GM19238 (cell line): Measurements from ENCODE around the gene A4GALT.
"Not testable (repeated sequence)": the region's sequence is repeated elsewhere in the genome, so short reads cannot be mapped to it uniquely, and the experiment has no call there.

Experiments
- DNase-seq: peaks from one replicate; pipeline ENCODE4 v3.0.0; 2011; ENCODE audit warnings: low spot score; ENCODE audit not compliant: insufficient read length

The A4GALT gene

DNA sequence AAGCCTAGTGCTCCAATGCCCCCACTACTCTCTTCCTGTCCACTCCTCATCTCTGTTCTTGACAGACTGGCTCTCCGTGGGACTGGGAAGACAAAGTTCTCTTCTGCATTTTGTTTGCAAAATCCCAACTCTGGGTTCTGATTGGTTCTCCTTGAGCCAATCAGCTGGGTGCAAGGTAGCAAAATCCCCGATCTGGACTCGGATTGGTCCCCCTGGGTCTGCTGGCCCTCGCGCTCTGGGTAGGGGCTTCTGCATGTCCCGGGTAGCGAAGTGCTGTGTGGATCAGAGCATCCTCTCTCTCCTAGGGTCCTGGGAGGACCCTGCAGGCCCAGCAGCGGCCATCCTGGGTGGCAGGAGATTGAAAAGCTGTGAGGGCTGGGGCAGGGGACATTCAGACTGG is 22.3 kb upstream of the A4GALT start:
- no peak for DNase-seq

GRCh38 chr22:42740320-42740719 is 19.6 kb upstream of the A4GALT start:
- DNase-seq = not testable (repeated sequence)

GRCh38 chr22:42734406-42734805 is 13.7 kb upstream of the A4GALT start:
- DNase-seq = no peak

DNA sequence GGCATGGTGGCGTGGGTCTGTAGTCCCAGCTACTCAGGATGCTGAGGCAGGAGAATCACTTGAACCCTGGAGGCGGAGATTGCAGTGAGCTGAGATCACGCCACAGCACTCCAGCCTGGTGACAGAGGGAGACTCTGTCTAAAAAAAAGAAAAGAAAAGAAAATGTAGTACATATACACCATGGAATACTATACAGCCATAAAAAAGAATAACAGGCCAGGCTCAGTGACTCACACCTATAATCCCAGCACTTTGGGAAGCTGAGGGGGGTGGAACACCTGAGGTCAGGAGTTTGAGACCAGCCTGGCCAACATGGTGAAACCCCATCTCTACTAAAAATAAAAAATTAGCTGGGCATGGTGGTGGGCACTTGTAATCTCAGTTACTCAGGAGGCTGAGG is 12.7 kb upstream of the A4GALT start:
- not testable (repeated sequence) for DNase-seq

- no peak for DNase-seq
Measured at GRCh38 chr22:42732081-42732480, 11.4 kb upstream of the A4GALT start.

DNA sequence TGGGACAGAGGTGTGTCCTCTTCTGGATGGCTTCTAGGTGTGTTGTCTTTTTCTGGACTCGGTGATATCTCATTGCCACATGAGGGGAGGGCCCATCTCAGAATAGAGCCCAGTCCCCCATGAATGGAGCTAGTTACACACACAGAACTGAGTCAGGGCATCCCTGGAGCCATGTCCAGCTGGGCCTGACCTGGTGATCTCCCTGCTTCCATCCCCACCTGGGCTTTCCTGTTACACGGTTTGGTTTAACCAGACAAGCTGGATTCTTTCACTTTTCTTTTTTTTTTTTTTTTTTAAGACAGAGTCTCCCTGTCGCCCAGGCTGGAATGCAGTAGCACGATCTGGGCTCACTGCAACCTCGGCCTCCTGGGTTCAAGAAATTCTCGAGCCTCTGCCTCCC is 6.1 kb upstream of the A4GALT start:
- no peak for DNase-seq

DNA sequence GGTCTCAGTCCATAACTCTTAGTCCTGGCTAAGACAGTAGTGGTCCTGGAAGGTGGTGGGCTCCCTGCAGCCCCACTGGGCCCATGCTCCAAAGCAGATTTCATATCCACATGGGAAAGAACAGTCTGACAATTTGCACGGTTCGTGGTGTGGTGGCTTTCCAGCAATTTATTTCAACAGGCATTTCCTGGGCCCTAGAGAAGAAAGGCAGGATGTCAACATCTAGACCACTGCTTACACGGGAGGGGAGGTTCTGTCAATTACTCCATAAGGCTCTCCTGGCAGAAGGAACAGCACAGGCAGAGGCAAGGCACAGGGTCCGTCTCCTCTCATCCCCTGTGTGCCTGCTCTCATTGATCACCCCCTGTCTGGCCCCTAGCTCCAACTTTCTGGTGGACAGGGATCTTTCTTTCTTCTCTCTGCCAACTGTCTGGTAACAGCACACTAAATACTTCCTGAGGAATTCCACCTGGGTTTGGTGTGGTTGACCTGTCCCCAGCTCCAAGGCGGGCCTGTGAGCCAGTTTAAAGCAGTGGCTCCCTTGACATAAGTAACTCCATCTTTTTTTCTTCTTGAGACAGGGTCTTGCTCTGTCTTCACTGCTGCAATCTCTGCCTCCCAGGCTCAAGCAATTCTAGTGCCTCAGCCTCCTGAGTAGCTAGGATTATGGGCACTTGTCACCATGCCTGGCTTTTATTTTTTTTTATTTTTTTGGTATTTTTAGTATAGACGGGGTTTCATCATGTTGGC is 5.1 kb upstream of the A4GALT start:
- no peak for DNase-seq

DNA sequence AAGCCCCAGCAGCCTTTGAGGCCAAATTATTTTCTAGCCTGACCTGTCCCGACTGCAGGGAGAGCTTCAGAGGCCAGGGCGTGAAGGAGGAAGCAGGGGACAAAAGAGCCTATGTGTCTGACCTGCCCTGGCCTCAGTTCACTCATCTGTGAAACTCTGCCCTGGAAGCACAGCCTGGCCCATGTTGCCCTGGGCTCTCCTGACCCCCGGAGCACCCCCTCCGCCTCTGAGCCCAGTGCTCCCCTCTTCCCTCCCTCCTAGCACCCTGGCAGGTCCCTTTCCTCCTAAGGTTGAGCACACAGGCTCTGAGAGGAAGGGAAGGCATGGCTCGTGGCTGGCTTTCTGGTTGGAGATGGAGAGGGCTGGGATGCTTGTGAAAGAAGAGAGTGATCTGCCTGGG is 3.4 kb upstream of the A4GALT start:
- no peak for DNase-seq

DNA sequence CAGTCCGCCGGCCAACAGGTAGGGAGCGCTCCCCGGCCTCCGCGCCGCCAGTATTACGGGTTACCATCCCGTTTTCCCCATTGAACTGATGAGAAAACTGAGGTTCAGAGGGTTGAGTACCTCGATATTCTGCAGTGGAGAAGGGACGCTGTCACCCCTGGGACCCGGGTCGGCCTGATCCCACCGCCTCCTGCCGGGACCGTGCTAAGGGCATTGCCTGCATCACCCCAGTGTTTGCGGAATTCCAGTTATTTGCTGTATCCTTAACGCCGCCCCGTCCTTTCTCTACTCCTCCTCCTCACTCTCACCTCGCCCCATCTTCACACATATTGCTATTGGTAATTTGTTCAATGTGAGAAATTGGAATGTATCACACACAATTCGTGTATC is 370 bp upstream of the A4GALT start:
- no peak for DNase-seq

DNA sequence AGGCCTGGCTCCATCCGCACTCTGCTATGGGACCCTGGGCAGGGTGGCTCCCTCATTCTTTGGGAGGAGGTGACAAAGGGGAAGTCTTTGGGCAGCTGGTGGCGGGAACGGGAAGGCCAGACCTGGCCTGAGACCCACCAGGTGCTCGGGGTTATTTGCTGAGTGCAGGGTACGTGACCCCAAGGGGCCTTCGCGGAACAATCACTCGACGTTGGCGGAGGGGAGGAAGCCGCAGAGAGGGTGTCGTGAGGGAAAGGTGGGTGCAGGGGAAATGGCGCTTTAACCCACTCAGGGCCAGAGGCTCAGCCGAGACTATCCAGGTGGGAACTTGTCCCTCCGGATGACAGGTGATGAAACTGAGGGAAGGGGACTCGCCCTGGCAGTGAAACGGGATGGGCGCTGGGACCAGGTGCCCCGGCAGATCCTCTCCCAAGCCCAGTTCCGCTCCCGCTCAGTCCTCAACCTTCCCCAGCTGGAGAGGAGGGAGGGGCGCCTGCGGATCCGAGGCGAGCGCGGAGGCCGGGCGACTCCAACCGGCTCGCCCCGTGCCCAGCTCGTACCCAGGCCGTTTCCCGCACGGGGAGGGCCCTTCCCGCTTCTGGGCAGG is 911 bp downstream of the A4GALT start:
- DNase-seq = no peak

GRCh38 chr22:42719133-42719532 is 1.5 kb downstream of the A4GALT start:
- DNase-seq = no peak

GRCh38 chr22:42717197-42717928 is 3.3 kb downstream of the A4GALT start:
- DNase-seq = no peak

GRCh38 chr22:42716649-42717127 is 4.0 kb downstream of the A4GALT start:
- DNase-seq = peak; percentile 66

DNA sequence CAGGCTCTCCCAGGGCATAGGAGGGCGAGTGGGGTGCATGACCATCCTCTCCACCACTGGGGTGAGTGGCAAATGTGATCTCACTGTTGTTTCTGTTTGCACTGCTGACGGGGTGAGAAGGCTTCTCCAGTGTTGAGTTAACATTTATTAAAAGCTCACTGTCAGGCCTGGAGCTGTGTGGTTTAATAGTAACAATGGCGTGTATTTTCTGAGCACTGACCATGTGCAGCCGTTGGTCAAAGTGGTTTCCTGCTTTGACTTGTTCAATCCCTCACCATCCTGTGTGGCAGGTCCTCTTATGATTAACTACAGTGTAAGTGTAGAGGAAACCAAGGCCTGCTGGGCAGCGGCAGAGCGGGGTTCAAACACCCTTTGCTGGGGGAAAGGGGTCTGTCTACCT is 4.4 kb downstream of the A4GALT start:
- DNase-seq = peak; percentile 37

DNA sequence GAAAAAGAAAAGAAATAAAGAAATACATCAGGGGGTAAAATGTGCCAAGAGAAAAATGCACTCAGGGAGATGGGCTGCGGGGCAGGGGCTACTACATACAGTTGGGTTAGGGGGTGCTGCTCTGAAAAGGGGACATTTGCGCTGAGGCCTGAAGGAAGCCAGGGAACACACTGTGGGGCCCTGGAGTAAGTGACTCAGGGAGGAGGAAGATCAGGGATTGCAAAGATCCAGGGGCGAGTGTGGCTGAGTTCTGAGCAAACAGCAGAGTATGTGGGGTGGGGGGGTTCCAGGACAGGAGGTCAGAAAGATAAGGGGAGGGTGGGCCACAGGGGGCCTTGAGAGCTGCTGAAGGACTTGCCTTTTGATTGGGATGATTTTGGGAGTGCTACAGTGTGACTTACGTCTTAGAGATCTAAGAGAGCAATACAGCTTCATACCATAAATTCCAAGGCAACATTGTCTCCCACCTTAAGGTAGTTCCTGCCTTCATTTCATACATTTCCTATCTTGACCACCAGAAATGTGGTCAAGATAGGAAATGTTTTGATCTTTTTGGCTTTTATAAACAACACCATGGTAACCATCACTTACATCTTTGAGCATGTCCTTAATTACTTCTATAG is 5.8 kb downstream of the A4GALT start:
- no peak for DNase-seq

- no peak for DNase-seq
Measured at GRCh38 chr22:42714308-42714707, 6.4 kb downstream of the A4GALT start.

DNA sequence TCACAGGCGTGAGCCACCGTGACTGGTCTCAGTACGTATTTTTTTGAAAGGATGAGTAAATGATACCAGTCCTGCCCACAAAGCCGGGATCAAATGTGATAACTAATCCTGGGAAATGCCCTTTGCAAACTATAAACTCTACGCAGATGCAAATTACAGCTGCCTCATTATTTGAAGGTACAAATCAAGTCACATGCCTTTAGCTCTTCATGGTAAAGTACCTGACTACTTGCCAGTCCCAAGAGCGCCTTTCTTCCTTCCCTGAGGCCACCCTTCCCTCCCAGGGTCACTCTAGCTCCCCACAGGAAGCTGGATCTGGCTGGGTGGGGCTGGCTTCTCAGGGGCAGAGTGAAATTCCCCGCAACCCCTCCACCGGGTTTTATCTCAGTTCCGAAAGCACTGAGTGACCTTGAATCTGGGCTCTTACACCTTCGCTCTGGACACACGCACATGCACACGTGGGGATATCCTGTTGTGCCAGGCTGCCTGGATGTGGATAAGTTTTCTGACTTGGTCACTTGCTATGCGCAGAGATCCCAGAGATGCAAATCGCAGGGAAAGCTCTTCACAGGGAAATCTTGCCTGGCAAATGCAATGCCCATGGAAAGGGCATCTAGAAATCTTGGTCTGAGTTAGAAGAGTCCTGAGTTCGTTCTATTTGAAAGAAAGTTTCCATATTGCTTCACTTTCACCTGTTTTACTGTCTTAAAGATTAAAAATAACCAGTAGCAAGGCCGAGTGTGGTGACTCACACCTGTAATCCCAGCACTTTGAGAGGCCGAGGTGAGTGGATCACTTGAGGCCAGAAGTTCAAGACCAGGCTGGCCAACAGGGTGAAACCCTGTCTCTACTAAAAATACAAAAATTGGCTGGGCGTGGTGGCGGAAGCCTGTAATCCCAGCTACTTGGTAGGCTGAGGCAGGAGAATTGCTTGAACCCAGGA is 8.5 kb downstream of the A4GALT start:
- DNase-seq = no peak

- DNase-seq = no peak
Measured at GRCh38 chr22:42711281-42711731, 9.4 kb downstream of the A4GALT start.

DNA sequence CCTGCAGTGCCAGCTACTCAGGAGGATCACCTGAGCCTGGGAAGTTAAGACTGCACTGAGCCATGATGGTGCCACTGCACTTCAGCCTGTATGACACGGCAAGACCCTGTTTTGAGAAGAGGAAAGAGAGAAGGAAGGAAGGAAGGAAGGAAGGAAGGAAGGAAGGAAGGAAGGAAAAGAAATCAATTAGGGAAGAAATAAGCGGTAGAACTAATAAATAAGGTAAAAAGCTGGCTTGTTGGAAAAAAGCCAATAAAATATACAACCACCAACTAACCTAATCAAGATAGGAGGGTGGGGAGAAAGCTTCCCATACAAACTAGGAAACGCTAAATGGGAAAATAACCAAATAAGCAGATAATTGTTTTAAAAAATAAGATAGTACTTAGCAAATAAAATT is 12.3 kb downstream of the A4GALT start:
- DNase-seq = no peak

GRCh38 chr22:42707496-42707895 is 13.2 kb downstream of the A4GALT start:
- no peak for DNase-seq

- no peak for DNase-seq
Measured at GRCh38 chr22:42704896-42705295, 15.8 kb downstream of the A4GALT start.
